ENCODE results near the gene COL6A2. TPM values are rescaled to one million over a fixed set of nuclear protein-coding genes. Genes with fewer than 3 reads are reported as not detected.

The COL6A2 gene
- total and polyA plus RNA-seq, 2 experiments from 2014 or later: 28.4 to 89.2 TPM

- Histone ChIP-seq H2AFZ (no peak overlapping the region), H3K79me2 (replicated peaks; ENCODE audit: insufficient read depth) (no peaks in the 10 kb centered on the region), H3K4me2 (no peak overlapping the region), H3K27ac (ENCODE audit: low read depth) (no peak overlapping the region), H3F3A (replicated peaks; ENCODE audit: low read depth) (no peaks in the 10 kb centered on the region), H3K36me3 (ENCODE audit: insufficient read depth) (no peaks in the 10 kb centered on the region), H4K20me1 (replicated peaks; ENCODE audit: insufficient read depth) (no peaks in the 10 kb centered on the region), H3K4me3 (no peak overlapping the region), H3K4me1 (ENCODE audit: insufficient read depth) (no peaks in the 10 kb centered on the region), H3K9me2 (ENCODE audit: insufficient read depth) (0 out of 2 replicates have a peak, but pooled peaks cover 2% of the 10 kb centered on the region), H3K27me3 (ENCODE audit: insufficient read depth) (no peaks in the 10 kb centered on the region)
- no peak for TF ChIP-seq CREB1 (CRISPR knock-in tag; IDR thresholded peaks at IDR 0.05; ENCODE audit: low read depth)
- TF ChIP-seq, protein P1, sequence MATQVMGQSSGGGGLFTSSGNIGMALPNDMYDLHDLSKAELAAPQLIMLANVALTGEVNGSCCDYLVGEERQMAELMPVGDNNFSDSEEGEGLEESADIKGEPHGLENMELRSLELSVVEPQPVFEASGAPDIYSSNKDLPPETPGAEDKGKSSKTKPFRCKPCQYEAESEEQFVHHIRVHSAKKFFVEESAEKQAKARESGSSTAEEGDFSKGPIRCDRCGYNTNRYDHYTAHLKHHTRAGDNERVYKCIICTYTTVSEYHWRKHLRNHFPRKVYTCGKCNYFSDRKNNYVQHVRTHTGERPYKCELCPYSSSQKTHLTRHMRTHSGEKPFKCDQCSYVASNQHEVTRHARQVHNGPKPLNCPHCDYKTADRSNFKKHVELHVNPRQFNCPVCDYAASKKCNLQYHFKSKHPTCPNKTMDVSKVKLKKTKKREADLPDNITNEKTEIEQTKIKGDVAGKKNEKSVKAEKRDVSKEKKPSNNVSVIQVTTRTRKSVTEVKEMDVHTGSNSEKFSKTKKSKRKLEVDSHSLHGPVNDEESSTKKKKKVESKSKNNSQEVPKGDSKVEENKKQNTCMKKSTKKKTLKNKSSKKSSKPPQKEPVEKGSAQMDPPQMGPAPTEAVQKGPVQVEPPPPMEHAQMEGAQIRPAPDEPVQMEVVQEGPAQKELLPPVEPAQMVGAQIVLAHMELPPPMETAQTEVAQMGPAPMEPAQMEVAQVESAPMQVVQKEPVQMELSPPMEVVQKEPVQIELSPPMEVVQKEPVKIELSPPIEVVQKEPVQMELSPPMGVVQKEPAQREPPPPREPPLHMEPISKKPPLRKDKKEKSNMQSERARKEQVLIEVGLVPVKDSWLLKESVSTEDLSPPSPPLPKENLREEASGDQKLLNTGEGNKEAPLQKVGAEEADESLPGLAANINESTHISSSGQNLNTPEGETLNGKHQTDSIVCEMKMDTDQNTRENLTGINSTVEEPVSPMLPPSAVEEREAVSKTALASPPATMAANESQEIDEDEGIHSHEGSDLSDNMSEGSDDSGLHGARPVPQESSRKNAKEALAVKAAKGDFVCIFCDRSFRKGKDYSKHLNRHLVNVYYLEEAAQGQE (IDR thresholded peaks at IDR 0.05; ENCODE audit: unreplicated experiment): no peak
- TF ChIP-seq JUNB (IDR thresholded peaks at IDR 0.05; ENCODE audit: unreplicated experiment): no peak
- TF ChIP-seq ETS1 (IDR thresholded peaks at IDR 0.05): no peak
- TF ChIP-seq EZH2 (IDR thresholded peaks at IDR 0.05; ENCODE audit: low read depth, unreplicated experiment): no peak
- no peak for TF ChIP-seq CTCF (conservative IDR thresholded peaks at IDR 0.05; ENCODE audit: low read depth in 2 of 2)
- Mint-ChIP-seq H3K4me3 (no peak overlapping the region), H3K9me3 (peaks cover 50% of the 10 kb centered on the region), H3K27ac (no peak overlapping the region; the same call in 1 of the 2 replicates), H3K4me1 (peaks cover 3% of the 10 kb centered on the region; the same call in 1 of the 3 replicates), H3K36me3 (ENCODE audit: low read depth) (peaks cover 35% of the 10 kb centered on the region), H3K27me3 (ENCODE audit: insufficient read depth, low read depth, poor library complexity) (peaks cover 19% of the 10 kb centered on the region)
- DNase-seq (ENCODE audit: low spot score): no peak
- no peak for ATAC-seq
These were observed 4.9 kb upstream of the COL6A2 start for GRCh38 chr21:46092811-46093667.

All from GM23338 (cell line).